IPS DF 6.9 (cell line): Measurements from ENCODE around the gene PAPPA2.
"Not testable (repeated sequence)": the region's sequence is repeated elsewhere in the genome, so short reads cannot be mapped to it uniquely, and the experiment has no call there.

Experiments used
- DNase-seq: peaks from one replicate; pipeline ENCODE4 v3.0.0-alpha.2; 2013; ENCODE audit warnings: low read depth, low spot score
- H3K27ac ChIP-seq: one replicate; pipeline ENCODE4 v1.5.1; 2013; ENCODE audit warnings: low read length, control low read depth
- H3K27me3 ChIP-seq: 2 replicates; pipeline ENCODE4 v1.6.1; 2013; ENCODE audit warnings: mild to moderate bottlenecking, low read length; ENCODE audit not compliant: control insufficient read depth, insufficient read depth
- H3K36me3 ChIP-seq: 2 replicates; pipeline ENCODE4 v1.6.1; 2013; ENCODE audit warnings: low read length; ENCODE audit not compliant: control insufficient read depth, insufficient read depth
- H3K4me1 ChIP-seq: 2 replicates; pipeline ENCODE4 v1.6.1; 2013; ENCODE audit warnings: low read length; ENCODE audit not compliant: control insufficient read depth, insufficient read depth
- H3K4me3 ChIP-seq: 2 replicates; pipeline ENCODE4 v1.5.1; 2013; ENCODE audit warnings: mild to moderate bottlenecking, low read length
- H3K9me3 ChIP-seq: 2 replicates; pipeline ENCODE4 v1.6.1; 2013; ENCODE audit warnings: low read length, inconsistent platforms; ENCODE audit not compliant: control insufficient read depth, insufficient read depth
- WGBS: extraction: QIAGEN DNeasy Blood & Tissue Kit; methylation state at CpG from one replicate; pipeline ENCODE4 v1.1.7; 2013; ENCODE audit warnings: mixed read lengths, missing lambda C conversion rate; ENCODE audit not compliant: insufficient read length, insufficient coverage; 5-methylcytosine and 5-hydroxymethylcytosine counted together

The PAPPA2 gene

GRCh38 chr1:176561761-176562160, 98.8 kb downstream of the PAPPA2 start:
- not testable (repeated sequence) for H3K36me3 ChIP-seq, H3K4me1 ChIP-seq, H3K4me3 ChIP-seq, H3K27me3 ChIP-seq, DNase-seq, H3K9me3 ChIP-seq, H3K27ac ChIP-seq
- no CpG with 5 or more reads among the region's 7 CpGs for WGBS

DNA sequence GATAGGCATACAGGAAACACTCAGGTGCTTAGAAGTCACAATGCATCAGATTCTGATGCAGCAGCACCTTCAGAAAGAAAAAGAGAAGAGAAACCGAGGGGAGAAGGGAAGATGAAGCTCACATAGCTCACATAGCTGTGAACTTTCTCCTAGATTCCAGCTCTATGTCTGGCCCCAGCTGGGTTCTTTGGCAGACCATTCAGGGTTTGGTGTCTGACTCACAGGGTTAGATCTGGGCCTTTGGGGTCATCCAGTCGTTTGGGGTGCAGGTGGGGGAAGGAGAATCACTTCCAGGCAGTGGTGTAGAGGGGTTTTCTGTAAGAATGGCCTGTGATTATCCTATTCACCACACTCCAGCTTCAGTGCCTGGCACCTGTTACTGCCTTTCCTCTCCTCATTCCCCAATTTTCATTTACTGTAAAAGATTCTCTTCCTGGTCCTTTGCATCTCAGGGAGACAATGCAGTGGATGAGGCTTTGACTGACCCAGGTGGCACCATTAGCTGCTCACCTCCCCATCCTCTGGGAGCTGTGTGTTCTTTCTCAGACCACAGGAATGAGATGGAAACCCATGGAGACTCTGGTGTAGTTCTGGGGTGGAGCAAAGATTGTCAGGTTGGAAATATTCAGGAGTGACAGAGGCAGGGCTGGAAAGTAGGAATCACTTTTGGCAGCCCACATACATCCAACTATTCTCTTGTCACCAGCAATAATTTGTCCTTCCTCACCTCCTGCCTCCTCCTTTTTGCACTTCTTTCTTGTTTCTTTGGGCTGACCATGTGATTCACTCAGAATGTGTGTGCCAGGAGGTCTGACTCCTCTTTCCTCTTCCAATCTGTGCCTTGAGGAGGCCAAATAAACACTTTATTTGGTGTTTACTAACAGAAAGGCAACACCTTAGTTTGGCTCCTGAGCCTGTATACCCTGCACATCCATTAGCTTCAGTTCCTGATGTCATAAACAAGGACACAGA, 103.3 kb downstream of the PAPPA2 start:
- H3K4me3 ChIP-seq, result no peak overlapping the region
- WGBS, result no CpG with 5 or more reads among the region's 2 CpGs
- no peaks in the 10 kb centered on the region for H3K9me3 ChIP-seq
- H3K4me1 ChIP-seq, result no peaks in the 10 kb centered on the region
- H3K27me3 ChIP-seq, result no peaks in the 10 kb centered on the region
- no peak overlapping the region for H3K27ac ChIP-seq
- no peak for DNase-seq
- no peaks in the 10 kb centered on the region for H3K36me3 ChIP-seq

GRCh38 chr1:176567190-176567794, 104.3 kb downstream of the PAPPA2 start:
- no CpG with 5 or more reads among the region's 3 CpGs for WGBS
- no peak overlapping the region for H3K27ac ChIP-seq
- DNase-seq, result no peak

DNA sequence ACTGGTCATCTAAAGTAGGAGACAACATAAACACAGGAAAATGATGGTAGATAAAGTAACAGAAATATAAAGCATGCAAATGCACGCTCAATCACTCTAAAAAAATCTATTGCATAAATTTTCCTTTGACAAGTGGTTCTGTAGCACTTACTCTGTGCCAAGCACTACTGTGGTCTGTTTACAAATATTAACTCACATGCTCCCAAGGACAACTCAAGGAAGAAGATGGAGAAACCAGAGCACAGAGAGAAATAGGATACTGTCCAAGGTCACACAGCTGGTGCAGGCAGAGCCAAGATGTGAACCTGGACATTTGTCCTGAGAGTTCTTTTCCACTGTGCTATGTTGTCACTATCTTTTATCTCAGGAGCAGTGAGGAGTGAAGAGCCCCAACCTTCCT, 105.2 kb downstream of the PAPPA2 start:
- H3K4me3 ChIP-seq, result no peak overlapping the region
- no peak overlapping the region for H3K27ac ChIP-seq
- no peaks in the 10 kb centered on the region for H3K36me3 ChIP-seq
- DNase-seq, result no peak
- H3K4me1 ChIP-seq, result no peaks in the 10 kb centered on the region
- WGBS, result no CpG with 5 or more reads among the region's 1 CpG
- H3K9me3 ChIP-seq, result no peaks in the 10 kb centered on the region
- no peaks in the 10 kb centered on the region for H3K27me3 ChIP-seq

More at GRCh38 chr1:176567190-176567794, 104.3 kb downstream of the PAPPA2 start:
- no peaks in the 10 kb centered on the region for H3K27me3 ChIP-seq
- no peaks in the 10 kb centered on the region for H3K9me3 ChIP-seq
- no peak overlapping the region for H3K4me3 ChIP-seq
- H3K4me1 ChIP-seq, result no peaks in the 10 kb centered on the region
- H3K36me3 ChIP-seq, result no peaks in the 10 kb centered on the region

DNA sequence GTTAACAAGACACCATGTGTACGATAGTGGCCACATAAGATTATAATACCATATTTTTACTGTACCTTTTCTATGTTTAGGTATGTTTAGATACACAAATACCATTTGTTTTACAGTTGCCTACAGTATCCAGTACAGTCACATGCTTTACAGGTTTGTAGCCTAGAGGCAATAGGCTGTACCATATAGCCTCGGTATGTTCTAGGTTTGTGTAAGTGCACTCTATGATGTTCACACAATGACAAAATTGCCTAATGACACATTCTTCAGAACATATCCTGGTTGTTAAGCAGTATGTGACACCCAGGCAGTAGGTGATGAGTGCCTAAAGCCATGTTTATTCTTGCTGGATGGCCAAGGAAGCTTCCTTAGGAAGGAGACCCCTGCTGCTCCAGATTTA, 111.8 kb downstream of the PAPPA2 start:
- no peak overlapping the region for H3K27ac ChIP-seq
- no peaks in the 10 kb centered on the region for H3K27me3 ChIP-seq
- no peak for DNase-seq
- WGBS, result no CpG with 5 or more reads among the region's 2 CpGs
- H3K9me3 ChIP-seq, result no peaks in the 10 kb centered on the region
- H3K4me1 ChIP-seq, result no peaks in the 10 kb centered on the region
- no peaks in the 10 kb centered on the region for H3K36me3 ChIP-seq
- H3K4me3 ChIP-seq, result no peak overlapping the region

GRCh38 chr1:176575991-176576390, 113.0 kb downstream of the PAPPA2 start:
- no peak overlapping the region for H3K27ac ChIP-seq

DNA sequence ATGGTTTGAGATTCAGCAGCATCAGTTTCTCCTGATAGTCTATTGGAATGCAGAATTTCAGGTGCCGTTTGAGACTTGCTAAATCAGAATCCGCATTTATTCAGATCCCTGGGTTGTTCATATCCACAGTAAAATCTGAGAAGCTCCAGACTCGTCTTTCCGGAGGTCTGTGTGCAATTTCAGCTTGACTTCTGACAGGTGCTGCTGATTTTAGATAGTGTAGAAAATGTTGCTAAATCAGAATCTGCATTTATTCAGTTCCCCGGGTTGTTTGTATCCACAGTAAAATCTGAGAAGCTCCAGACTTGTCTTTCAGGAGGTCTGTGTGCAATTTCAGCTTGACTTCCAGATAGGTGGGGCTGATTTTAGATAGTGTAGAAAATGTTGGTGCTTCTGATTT, 113.7 kb downstream of the PAPPA2 start:
- H3K4me3 ChIP-seq, result no peak overlapping the region
- no peak overlapping the region for H3K27ac ChIP-seq
- no peaks in the 10 kb centered on the region for H3K27me3 ChIP-seq
- H3K4me1 ChIP-seq, result no peaks in the 10 kb centered on the region
- H3K9me3 ChIP-seq, result no peaks in the 10 kb centered on the region
- no CpG with 5 or more reads among the region's 5 CpGs for WGBS
- no peaks in the 10 kb centered on the region for H3K36me3 ChIP-seq
- no peak for DNase-seq

More at GRCh38 chr1:176575991-176576390, 113.0 kb downstream of the PAPPA2 start:
- H3K4me1 ChIP-seq, result no peaks in the 10 kb centered on the region
- no peak overlapping the region for H3K4me3 ChIP-seq
- H3K27me3 ChIP-seq, result no peaks in the 10 kb centered on the region
- DNase-seq, result no peak
- H3K9me3 ChIP-seq, result no peaks in the 10 kb centered on the region
- WGBS, result no CpG with 5 or more reads among the region's 1 CpG
- H3K36me3 ChIP-seq, result no peaks in the 10 kb centered on the region

- Histone ChIP-seq H3K4me3 (no peak overlapping the region), H3K9me3 (no peaks in the 10 kb centered on the region), H3K36me3 (no peaks in the 10 kb centered on the region), H3K27me3 (no peaks in the 10 kb centered on the region), H3K4me1 (no peaks in the 10 kb centered on the region), H3K27ac (no peak overlapping the region)
- WGBS, result no CpG with 5 or more reads among the region's 4 CpGs
- DNase-seq, result no peak
Observed at GRCh38 chr1:176577646-176578197, 114.7 kb downstream of the PAPPA2 start.

GRCh38 chr1:176579087-176579486, 116.1 kb downstream of the PAPPA2 start:
- Histone ChIP-seq H3K27ac (no peak overlapping the region), H3K4me3 (no peak overlapping the region), H3K9me3 (no peaks in the 10 kb centered on the region), H3K27me3 (no peaks in the 10 kb centered on the region), H3K36me3 (no peaks in the 10 kb centered on the region), H3K4me1 (no peaks in the 10 kb centered on the region)
- WGBS, result no CpG with 5 or more reads among the region's 3 CpGs
- no peak for DNase-seq

DNA sequence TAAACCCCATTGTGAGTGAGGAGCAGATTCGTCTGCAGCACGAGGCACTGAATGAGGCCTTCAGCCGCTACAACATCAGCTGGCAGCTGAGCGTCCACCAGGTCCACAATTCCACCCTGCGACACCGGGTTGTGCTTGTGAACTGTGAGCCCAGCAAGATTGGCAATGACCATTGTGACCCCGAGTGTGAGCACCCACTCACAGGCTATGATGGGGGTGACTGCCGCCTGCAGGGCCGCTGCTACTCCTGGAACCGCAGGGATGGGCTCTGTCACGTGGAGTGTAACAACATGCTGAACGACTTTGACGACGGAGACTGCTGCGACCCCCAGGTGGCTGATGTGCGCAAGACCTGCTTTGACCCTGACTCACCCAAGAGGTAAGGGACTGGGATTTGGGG, 132.2 kb downstream of the PAPPA2 start:
- H3K27me3 ChIP-seq, result no peaks in the 10 kb centered on the region
- no CpG with 5 or more reads among the region's 16 CpGs for WGBS
- no peak overlapping the region for H3K4me3 ChIP-seq

More for the DNA sequence above, 132.2 kb downstream of the PAPPA2 start:
- no peaks in the 10 kb centered on the region for H3K4me1 ChIP-seq
- no peaks in the 10 kb centered on the region for H3K36me3 ChIP-seq
- no peak for DNase-seq
- no peaks in the 10 kb centered on the region for H3K9me3 ChIP-seq
- no peak overlapping the region for H3K27ac ChIP-seq
